HepG2 (cell line): ENCODE measurements around the gene BRCA2. TPM values are rescaled to one million over a fixed set of nuclear protein-coding genes. Genes with fewer than 3 reads are reported as not detected.
"Not testable (repeated sequence)": the region's sequence is repeated elsewhere in the genome, so short reads cannot be mapped to it uniquely, and the experiment has no call there.

Experiments used
- ATAC-seq: fragments of 200-7000 bp; cut with Tn5 transposase; 3 replicates; pipeline ENCODE4 v1.9.1; 2020; ENCODE audit warnings: mild to moderate bottlenecking, moderate library complexity
- BruUV-seq: library from RNA; stranded (reverse); fragments of 400-500 nt; replicated peaks from 2 replicates; lab custom pipeline; 2021; lab: Mats Ljungman, UMichigan
- CTCF ChIA-PET: fragments of 300-600 bp; formaldehyde crosslinking; extraction: SDS; loops from one replicate; lab custom pipeline; 2021; ENCODE audit warnings: low total read pairs, inconsistent platforms, low intra/inter-chr PET ratio; lab: Yijun Ruan, JAX
- POLR2A ChIA-PET: fragments of 350-600 bp; sonication (Branson Sonifier 250); formaldehyde crosslinking; loops from one replicate; lab custom pipeline; 2020; ENCODE audit warnings: antibody characterized with exemption, inconsistent platforms; lab: Yijun Ruan, JAX
- DNase-seq: peaks from one replicate; pipeline ENCODE4 v3.0.0-alpha.2; 2015; ENCODE audit warnings: low spot score
- FAIRE-seq: peaks from 3 replicates; lab custom pipeline; 2011; peaks lifted over from hg19 to GRCh38; lab: Jason Lieb, UNC
- H2AFZ ChIP-seq: one replicate; pipeline ENCODE4 v1.6.1; 2011; ENCODE audit warnings: low read length, inconsistent platforms
- H3K27ac ChIP-seq: fragments of 300-600 bp; 3 replicates; pipeline ENCODE4 v1.8.0; 2011; ENCODE audit warnings: mixed run types, mild to moderate bottlenecking, mixed read lengths, low read length, inconsistent platforms; ENCODE audit not compliant: insufficient read depth; ENCODE audit errors: extremely low read length
- H3K27me3 ChIP-seq, 2 experiments: fragments of 200-600 bp in 1 of 2; 2 replicates in 1 of 2; 3 replicates in 1 of 2; pipeline versions ENCODE4 v1.6.0 to v1.8.0; 2011; ENCODE audit warnings: low read length in 2 of 2, mild to moderate bottlenecking in 2 of 2, moderate library complexity in 2 of 2, inconsistent platforms in 1 of 2; ENCODE audit not compliant: insufficient read depth in 2 of 2, control insufficient read depth in 1 of 2
- H3K36me3 ChIP-seq, 2 experiments: fragments of 200-600 bp in 1 of 2; replicated peaks in 1 of 2; 2 replicates in 1 of 2; 3 replicates in 1 of 2; pipeline versions ENCODE4 v1.5.1 to v1.8.0; 2011; ENCODE audit warnings: low read length in 2 of 2, inconsistent platforms in 1 of 2; ENCODE audit not compliant: insufficient read depth in 2 of 2, control insufficient read depth in 1 of 2
- H3K4me1 ChIP-seq: 2 replicates; pipeline ENCODE4 v1.5.1; 2012; ENCODE audit warnings: low read length, inconsistent platforms; ENCODE audit not compliant: insufficient read depth
- H3K4me2 ChIP-seq: 2 replicates; pipeline ENCODE4 v1.6.0; 2011; ENCODE audit warnings: low read depth, low read length, inconsistent platforms
- H3K4me3 ChIP-seq, 3 experiments: fragments of 200-600 bp in 1 of 3; sonication (generic), shearing (Covaris generic) in 1 of 3; replicated peaks in 1 of 3; 2 replicates each; pipeline ENCODE4 v1.5.1; 2011 to 2016; ENCODE audit warnings: low read length in 3 of 3, inconsistent platforms in 2 of 3, low read depth in 2 of 3, mild to moderate bottlenecking in 2 of 3, control low read depth in 1 of 3, mixed read lengths in 1 of 3; ENCODE audit not compliant: insufficient read depth in 1 of 3
- H3K79me2 ChIP-seq: one replicate; pipeline ENCODE4 v1.6.1; 2011; ENCODE audit warnings: low read length, inconsistent platforms; ENCODE audit not compliant: insufficient read depth
- H3K9ac ChIP-seq: 2 replicates; pipeline ENCODE4 v1.6.0; 2011; ENCODE audit warnings: mild to moderate bottlenecking, low read depth, low read length, inconsistent platforms; ENCODE audit not compliant: insufficient read depth
- H3K9me3 ChIP-seq: 2 replicates; pipeline ENCODE4 v1.5.1; 2012; ENCODE audit warnings: mild to moderate bottlenecking, low read length
- H4K20me1 ChIP-seq: 2 replicates; pipeline ENCODE4 v1.6.0; 2011; ENCODE audit warnings: inconsistent platforms, mild to moderate bottlenecking, low read length, moderate library complexity; ENCODE audit not compliant: insufficient read depth
- CENPX ChIP-seq: sonication (generic); formaldehyde crosslinking; IDR thresholded peaks from 2 replicates; pipeline ENCODE4 v1.9.0; 2021; ENCODE audit warnings: mild to moderate bottlenecking, missing genetic modification reagents, moderate library complexity
- KLF11 ChIP-seq: IDR thresholded peaks from 2 replicates; pipeline ENCODE4 v1.6.1; 2016; ENCODE audit warnings: missing compliant biosample characterization
- MBNL3 ChIP-seq: fragments of 250-450 bp; sonication (Bioruptor Pico); conservative IDR thresholded peaks from 2 replicates; pipeline ENCODE4 v1.8.0; 2022; ENCODE audit warnings: mild to moderate bottlenecking, inconsistent platforms
- MTA3 ChIP-seq: sonication (generic); formaldehyde crosslinking; IDR thresholded peaks from 2 replicates; pipeline ENCODE4 v1.4.0; 2020; ENCODE audit warnings: missing genetic modification reagents
- NFYB ChIP-seq: sonication (generic); formaldehyde crosslinking; IDR thresholded peaks from 2 replicates; pipeline ENCODE4 v1.4.0; 2020; ENCODE audit warnings: missing genetic modification reagents
- ZNF136 ChIP-seq: sonication (generic); formaldehyde crosslinking; IDR thresholded peaks from 2 replicates; pipeline ENCODE4 v1.8.1; 2022; ENCODE audit warnings: low read depth, mild to moderate bottlenecking, moderate library complexity, missing genetic modification reagents
- ZNF24 ChIP-seq: fragments of 450-650 bp; IDR thresholded peaks from 2 replicates; pipeline ENCODE4 v1.6.1; 2017; ENCODE audit warnings: antibody characterized with exemption, mild to moderate bottlenecking
- ZNF747 ChIP-seq: sonication (generic); formaldehyde crosslinking; IDR thresholded peaks from 2 replicates; pipeline ENCODE4 v1.8.1; 2023; ENCODE audit warnings: missing genetic modification reagents, mild to moderate bottlenecking, borderline replicate concordance
- WGBS: methylation state at CpG from one replicate; pipeline ENCODE4 v1.1.6; 2017; ENCODE audit warnings: low lambda C conversion rate; 5-methylcytosine and 5-hydroxymethylcytosine counted together
- in situ Hi-C: cut with HindIII; loops from 2 replicates; pipeline ENCODE4 v1.10.0; 2017; ENCODE audit warnings: low pct_unique_long_range_greater_than_20kb; ENCODE audit not compliant: extremely low pct_ligation_motif_present
- intact Hi-C: fragments of 100-400 bp; cut with micrococcal nuclease; formaldehyde crosslinking; loops from one replicate; pipeline ENCODE4 v1.10.0; 2022; ENCODE audit not compliant: unreplicated experiment
- polyA plus RNA-seq, 8 experiments: library from polyadenylated mRNA; depleted of rRNA in 3 of 8; stranded (reverse) in 7 of 8; unstranded in 1 of 8; fragments of >200 nt; fragmentation: Illumina TruSeq in 4 of 8; extraction: Trizol in 4 of 8; gene quantifications; 2 replicates each; pipeline versions ENCODE4 v1.2.1 to v1.2.3, GENCODE V29; 2011 to 2016; ENCODE audit warnings: low read depth in 4 of 8, missing spikeins in 1 of 8, mixed read lengths in 1 of 8; ENCODE audit not compliant: insufficient read depth in 1 of 8
- total RNA-seq, 5 experiments: library from RNA; depleted of rRNA; stranded (reverse); fragments of >200 nt; fragmentation: Illumina TruSeq; extraction: Trizol; gene quantifications; 2 replicates each; pipeline ENCODE4 v1.2.3, GENCODE V29; 2016; ENCODE audit warnings: low read depth in 1 of 5
- TF ChIP-seq, protein P1 (sequence below): sonication (generic); formaldehyde crosslinking; IDR thresholded peaks from 2 replicates; pipeline ENCODE4 v1.4.0; 2020; ENCODE audit warnings: missing genetic modification reagents

The BRCA2 gene
- total and polyA plus RNA-seq, 2 of the 13 experiments (the other 11 are each of a cell fraction or from before 2014, with no cell fraction given), result 3.1 to 24.6 TPM

DNA sequence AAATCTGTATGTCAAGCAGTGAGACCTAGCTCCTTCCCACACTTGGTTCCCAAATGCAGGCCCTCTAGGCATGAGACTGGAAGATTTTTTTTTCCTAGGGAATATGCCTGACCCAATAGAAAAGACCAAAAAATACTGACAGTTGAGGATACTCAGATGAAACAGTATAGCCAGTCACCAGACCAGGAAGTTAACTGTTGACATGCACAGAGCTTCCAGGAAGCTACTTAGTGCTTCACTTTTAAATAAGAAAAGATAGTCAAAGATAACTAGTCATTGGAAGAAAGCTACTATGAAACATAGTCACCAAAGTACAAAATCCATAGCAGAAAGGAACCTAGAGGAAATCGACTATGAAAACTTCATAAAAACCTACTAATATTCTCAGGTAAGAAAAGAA is 32.3 kb downstream of the BRCA2 start (continued):
- no peak for TF ChIP-seq CENPX (CRISPR knock-in tag)
- TF ChIP-seq ZNF24, result no peak
- TF ChIP-seq, all 625 proteins: peak for 0

DNA sequence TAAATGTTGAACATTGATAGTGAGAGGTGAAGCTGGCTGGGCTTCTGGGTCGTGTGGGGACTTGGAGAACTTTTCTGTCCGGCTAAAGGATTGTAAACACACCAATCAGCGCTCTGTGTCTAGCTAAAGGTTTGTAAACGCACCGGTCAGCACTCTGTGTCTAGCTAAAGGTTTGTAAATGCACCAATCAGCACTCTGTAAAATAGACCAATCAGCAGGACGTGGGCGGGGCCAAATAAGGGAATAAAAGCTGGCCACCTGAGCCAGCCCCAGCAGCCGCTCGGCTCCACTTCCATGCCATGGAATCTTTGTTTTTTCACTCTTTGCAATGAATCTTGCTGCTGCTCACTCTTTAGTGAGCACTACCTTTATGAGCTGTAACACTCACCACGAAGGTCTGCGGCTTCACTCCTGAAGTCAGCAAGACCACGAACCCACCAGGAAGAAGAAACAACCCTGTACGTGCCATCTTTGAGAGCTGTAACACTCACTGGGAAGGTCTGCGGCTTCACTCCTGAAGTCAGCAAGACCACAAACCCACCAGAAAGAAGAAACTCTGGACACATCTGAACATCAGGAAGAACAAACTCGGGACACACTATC is 35.6 kb downstream of the BRCA2 start:
- BruUV-seq, CTCF ChIA-PET, intact Hi-C loops, ATAC-seq, H2AFZ ChIP-seq, H3K4me2 ChIP-seq, H3K9me3 ChIP-seq, DNase-seq, H3K4me1 ChIP-seq, POLR2A ChIA-PET, H4K20me1 ChIP-seq, H3K79me2 ChIP-seq, FAIRE-seq, in situ Hi-C loops, H3K27me3 ChIP-seq, H3K27ac ChIP-seq, H3K4me3 ChIP-seq, H3K9ac ChIP-seq: not testable (repeated sequence)
- peaks cover 0 to 54% of the 10 kb centered on the region in 2 experiments; a peak in 3 of 5 replicates for H3K36me3 ChIP-seq
- WGBS, result 97% methylated on average over 15 of the region's 15 CpGs
- TF ChIP-seq NFYB (CRISPR knock-in tag), result peak; percentile 56; the same call in 1 of the 2 replicates

DNA sequence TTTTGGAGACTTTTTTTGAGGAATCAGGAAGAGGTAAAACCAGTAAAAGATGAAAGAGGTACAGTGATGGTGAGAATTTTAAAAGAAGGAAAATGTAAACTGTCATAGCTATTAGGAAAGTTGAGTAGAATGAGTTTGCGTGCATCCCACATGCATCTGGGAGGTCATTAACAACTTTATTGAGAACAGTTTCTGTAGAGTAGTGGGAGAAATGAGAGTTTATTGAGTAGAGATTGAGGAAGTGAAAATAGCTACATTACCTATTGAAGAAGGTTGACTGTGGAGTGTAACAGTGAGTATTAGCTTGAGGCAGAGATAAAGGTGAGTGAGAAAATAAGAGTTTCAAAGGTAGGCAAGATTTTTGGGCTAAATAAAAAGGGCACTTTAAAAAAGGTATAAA is 38.7 kb downstream of the BRCA2 start:
- no peak overlapping the region for H3K4me2 ChIP-seq
- BruUV-seq, result no TSS peak
- no peak overlapping the region for H3K4me3 ChIP-seq
- H3K27me3 ChIP-seq, result no peaks in the 10 kb centered on the region
- peaks cover 9% of the 10 kb centered on the region for H3K4me1 ChIP-seq
- CTCF ChIA-PET, result no interaction called here
- peaks cover 1 to 45% of the 10 kb centered on the region in 2 experiments; a peak in 4 of 5 replicates for H3K36me3 ChIP-seq
- H3K9ac ChIP-seq, result no peak overlapping the region
- POLR2A ChIA-PET, result no interaction called here
- no peak overlapping the region for H3K27ac ChIP-seq
- H2AFZ ChIP-seq, result no peak overlapping the region
- ATAC-seq (no peak), FAIRE-seq (no peak), DNase-seq (no peak)
- no peaks in the 10 kb centered on the region for H3K79me2 ChIP-seq
- in situ Hi-C loops (no loop called here), intact Hi-C loops (no loop called here)
- H4K20me1 ChIP-seq, result no peaks in the 10 kb centered on the region
- no peaks in the 10 kb centered on the region for H3K9me3 ChIP-seq
- 98% methylated on average over 1 of the region's 1 CpG for WGBS
- TF ChIP-seq, protein P1, sequence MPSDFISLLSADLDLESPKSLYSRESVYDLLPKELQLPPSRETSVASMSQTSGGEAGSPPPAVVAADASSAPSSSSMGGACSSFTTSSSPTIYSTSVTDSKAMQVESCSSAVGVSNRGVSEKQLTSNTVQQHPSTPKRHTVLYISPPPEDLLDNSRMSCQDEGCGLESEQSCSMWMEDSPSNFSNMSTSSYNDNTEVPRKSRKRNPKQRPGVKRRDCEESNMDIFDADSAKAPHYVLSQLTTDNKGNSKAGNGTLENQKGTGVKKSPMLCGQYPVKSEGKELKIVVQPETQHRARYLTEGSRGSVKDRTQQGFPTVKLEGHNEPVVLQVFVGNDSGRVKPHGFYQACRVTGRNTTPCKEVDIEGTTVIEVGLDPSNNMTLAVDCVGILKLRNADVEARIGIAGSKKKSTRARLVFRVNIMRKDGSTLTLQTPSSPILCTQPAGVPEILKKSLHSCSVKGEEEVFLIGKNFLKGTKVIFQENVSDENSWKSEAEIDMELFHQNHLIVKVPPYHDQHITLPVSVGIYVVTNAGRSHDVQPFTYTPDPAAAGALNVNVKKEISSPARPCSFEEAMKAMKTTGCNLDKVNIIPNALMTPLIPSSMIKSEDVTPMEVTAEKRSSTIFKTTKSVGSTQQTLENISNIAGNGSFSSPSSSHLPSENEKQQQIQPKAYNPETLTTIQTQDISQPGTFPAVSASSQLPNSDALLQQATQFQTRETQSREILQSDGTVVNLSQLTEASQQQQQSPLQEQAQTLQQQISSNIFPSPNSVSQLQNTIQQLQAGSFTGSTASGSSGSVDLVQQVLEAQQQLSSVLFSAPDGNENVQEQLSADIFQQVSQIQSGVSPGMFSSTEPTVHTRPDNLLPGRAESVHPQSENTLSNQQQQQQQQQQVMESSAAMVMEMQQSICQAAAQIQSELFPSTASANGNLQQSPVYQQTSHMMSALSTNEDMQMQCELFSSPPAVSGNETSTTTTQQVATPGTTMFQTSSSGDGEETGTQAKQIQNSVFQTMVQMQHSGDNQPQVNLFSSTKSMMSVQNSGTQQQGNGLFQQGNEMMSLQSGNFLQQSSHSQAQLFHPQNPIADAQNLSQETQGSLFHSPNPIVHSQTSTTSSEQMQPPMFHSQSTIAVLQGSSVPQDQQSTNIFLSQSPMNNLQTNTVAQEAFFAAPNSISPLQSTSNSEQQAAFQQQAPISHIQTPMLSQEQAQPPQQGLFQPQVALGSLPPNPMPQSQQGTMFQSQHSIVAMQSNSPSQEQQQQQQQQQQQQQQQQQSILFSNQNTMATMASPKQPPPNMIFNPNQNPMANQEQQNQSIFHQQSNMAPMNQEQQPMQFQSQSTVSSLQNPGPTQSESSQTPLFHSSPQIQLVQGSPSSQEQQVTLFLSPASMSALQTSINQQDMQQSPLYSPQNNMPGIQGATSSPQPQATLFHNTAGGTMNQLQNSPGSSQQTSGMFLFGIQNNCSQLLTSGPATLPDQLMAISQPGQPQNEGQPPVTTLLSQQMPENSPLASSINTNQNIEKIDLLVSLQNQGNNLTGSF (CRISPR knock-in tag), result no peak
- TF ChIP-seq MTA3 (CRISPR knock-in tag) (no peak), ZNF136 (CRISPR knock-in tag) (no peak), MBNL3 (CRISPR knock-in tag) (no peak), KLF11 (CRISPR knock-in tag) (no peak), ZNF747 (no peak)
